HFF-Myc (cell line): ENCODE data around the gene KRT72.

ENCODE experiments used
- DNase-seq: peaks from one replicate; pipeline ENCODE4 v3.0.0-alpha.2; 2011; ENCODE audit warnings: low read depth; ENCODE audit errors: extremely low read depth
- H3K4me3 ChIP-seq: replicated peaks from 2 replicates; pipeline ENCODE4 v1.5.1; 2011; ENCODE audit warnings: low read depth, mild to moderate bottlenecking, control low read depth, low read length
- TF ChIP-seq, protein P1 (sequence below): IDR thresholded peaks from 2 replicates; pipeline ENCODE4 v1.5.1; 2012; ENCODE audit warnings: mild to moderate bottlenecking, low read depth, low read length, control low read depth; ENCODE audit errors: missing control alignments

KRT72 gene

DNA sequence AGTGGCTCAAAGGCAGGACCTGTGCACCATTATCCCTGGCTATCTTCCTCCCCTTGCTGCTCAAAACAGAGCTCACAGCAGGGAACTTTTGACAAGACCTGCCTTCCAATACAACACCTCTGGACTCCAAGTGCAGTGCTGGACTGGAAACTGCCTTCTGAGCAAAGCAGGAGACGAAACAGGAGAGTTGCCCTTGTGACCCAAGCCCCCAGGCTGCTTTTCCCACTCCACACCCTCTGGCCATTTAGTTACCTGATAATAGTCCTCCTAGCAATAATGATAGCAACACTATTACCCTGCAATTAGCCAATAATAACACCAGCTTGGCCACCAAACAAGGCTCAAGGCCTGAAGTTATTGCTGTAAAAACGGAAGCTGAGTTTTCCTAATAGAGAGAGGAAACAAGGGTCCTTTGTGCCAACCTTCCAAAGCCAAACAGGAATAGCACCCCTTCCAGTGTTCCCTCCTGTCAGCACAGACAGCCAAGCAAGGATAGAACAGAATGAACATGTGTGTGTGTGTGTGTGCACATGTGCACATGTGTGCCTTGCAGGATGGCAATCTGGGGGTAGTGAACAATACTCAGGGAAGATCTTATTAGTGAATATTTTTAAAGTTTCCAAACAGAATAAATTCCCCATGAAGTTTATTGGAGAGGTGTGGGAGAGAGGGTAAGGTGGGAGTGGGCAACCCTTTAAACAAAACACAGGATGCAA is 26.3 kb upstream of the KRT72 start:
- DNase-seq: no peak
- H3K4me3 ChIP-seq: no peak overlapping the region
- TF ChIP-seq, protein P1, sequence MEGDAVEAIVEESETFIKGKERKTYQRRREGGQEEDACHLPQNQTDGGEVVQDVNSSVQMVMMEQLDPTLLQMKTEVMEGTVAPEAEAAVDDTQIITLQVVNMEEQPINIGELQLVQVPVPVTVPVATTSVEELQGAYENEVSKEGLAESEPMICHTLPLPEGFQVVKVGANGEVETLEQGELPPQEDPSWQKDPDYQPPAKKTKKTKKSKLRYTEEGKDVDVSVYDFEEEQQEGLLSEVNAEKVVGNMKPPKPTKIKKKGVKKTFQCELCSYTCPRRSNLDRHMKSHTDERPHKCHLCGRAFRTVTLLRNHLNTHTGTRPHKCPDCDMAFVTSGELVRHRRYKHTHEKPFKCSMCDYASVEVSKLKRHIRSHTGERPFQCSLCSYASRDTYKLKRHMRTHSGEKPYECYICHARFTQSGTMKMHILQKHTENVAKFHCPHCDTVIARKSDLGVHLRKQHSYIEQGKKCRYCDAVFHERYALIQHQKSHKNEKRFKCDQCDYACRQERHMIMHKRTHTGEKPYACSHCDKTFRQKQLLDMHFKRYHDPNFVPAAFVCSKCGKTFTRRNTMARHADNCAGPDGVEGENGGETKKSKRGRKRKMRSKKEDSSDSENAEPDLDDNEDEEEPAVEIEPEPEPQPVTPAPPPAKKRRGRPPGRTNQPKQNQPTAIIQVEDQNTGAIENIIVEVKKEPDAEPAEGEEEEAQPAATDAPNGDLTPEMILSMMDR: no peak

GRCh38 chr12:52622349-52622748 is 21.1 kb upstream of the KRT72 start:
- no peak for DNase-seq
- H3K4me3 ChIP-seq: no peak overlapping the region
- TF ChIP-seq, protein P1: no peak

GRCh38 chr12:52618866-52619265 is 17.6 kb upstream of the KRT72 start:
- no peak for DNase-seq
- H3K4me3 ChIP-seq: no peak overlapping the region
- TF ChIP-seq, protein P1: no peak

- TF ChIP-seq, protein P1: no peak
- no peak for DNase-seq
- H3K4me3 ChIP-seq: no peak within 1 kb of the TSS
Measured at GRCh38 chr12:52618216-52618615, 17.0 kb upstream of the KRT72 start, which contains the start of gene KRT73. TSS of gene KRT73 (minus strand) at chr12:52618559. CDS start at chr12:52618524, 35 bp downstream.

DNA sequence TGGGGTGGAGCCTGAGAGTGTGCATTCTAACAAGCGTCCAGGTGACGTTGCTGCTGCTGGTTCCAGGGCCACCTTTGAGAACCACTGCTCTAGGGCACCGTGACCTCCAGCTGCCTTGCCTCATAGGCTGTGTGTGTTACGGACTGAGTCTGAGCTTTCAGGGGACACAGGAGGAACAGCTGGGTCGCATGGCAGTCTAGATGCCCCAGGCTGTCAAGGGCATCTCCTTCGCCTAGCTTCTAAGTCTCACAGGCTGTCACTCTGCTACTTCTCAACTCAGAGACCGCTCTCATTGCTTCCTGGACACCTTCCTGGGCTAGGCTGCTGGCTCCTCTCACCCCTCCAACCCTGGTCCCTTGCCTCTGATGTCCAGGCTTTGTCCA is 16.1 kb upstream of the KRT72 start:
- TF ChIP-seq, protein P1: no peak
- no peak overlapping the region for H3K4me3 ChIP-seq
- no peak for DNase-seq

DNA sequence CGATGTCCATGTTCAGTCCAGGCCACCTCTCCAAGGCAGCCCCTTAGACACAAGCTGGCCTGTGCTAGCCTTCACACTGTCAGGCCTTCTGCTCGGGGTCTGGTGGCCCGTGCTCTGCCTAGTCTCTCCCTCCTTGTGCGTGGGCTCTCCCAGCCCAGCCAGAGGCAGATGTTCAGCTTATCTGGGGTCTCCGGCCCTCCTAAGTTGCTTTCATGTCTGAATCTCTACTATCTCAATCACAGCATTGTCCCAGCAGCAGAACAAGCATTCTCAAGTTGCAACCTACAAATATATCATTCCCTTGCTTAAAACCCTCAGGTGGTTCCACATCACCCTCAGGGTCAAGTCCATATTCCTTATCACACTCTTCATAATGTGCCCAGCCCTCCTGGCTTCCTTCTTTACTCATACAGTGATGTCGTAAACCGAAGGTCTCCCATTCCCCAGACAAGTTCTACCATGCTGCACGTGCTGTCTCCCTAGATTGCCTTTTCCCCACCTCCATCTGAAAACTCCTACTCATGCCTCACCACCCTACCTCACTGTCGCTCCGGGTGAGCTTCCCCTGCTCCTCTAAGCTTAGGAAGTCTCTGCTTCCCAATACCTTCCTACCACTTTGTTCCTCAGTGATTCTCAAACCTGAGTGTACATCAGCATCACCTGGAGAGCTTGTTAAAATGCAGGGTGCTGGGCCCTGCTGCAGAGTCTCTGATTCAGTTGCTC is 15.6 kb upstream of the KRT72 start:
- no peak overlapping the region for H3K4me3 ChIP-seq
- TF ChIP-seq, protein P1: no peak
- DNase-seq: no peak
